Nephron progenitor cell (in vitro differentiated cells): ENCODE data around the gene TGFA.
A peak's percentile ranks its signal among the peaks of the same experiment; 100 is the strongest.

Source experiments
- DNase-seq: peaks from one replicate; pipeline ENCODE4 v3.0.0; 2021
- H3K27ac Mint-ChIP-seq: 2 replicates; pipeline ENCODE4 v1.8.0; 2021; ENCODE audit warnings: mild to moderate bottlenecking, moderate library complexity, mixed read lengths
- H3K27me3 Mint-ChIP-seq: 2 replicates; pipeline ENCODE4 v1.8.0; 2021; ENCODE audit warnings: mild to moderate bottlenecking, low read depth, mixed read lengths; ENCODE audit not compliant: poor library complexity
- H3K36me3 Mint-ChIP-seq: 2 replicates; pipeline ENCODE4 v1.8.0; 2021; ENCODE audit warnings: low read depth, mixed read lengths
- H3K4me1 Mint-ChIP-seq: 2 replicates; pipeline ENCODE4 v1.8.0; 2021; ENCODE audit warnings: mixed read lengths
- H3K4me3 Mint-ChIP-seq: 2 replicates; pipeline ENCODE4 v1.8.0; 2021; ENCODE audit warnings: mild to moderate bottlenecking, moderate library complexity, mixed read lengths
- H3K9me3 Mint-ChIP-seq: 2 replicates; pipeline ENCODE4 v1.8.0; 2021; ENCODE audit warnings: mild to moderate bottlenecking, moderate library complexity, mixed read lengths
- TF ChIP-seq, protein P1 (sequence below): fragments of 200-600 bp; sonication (generic); IDR thresholded peaks from 2 replicates; pipeline ENCODE4 v1.5.0; 2021; ENCODE audit warnings: antibody characterized with exemption

TGFA gene

GRCh38 chr2:70509565-70509964 lies 44.1 kb downstream of the TGFA start:
- Mint-ChIP-seq H3K36me3 (no peaks in the 10 kb centered on the region), H3K4me3 (no peak overlapping the region), H3K27me3 (no peaks in the 10 kb centered on the region), H3K9me3 (no peaks in the 10 kb centered on the region), H3K27ac (no peak overlapping the region), H3K4me1 (peaks cover 77% of the 10 kb centered on the region)
- no peak for DNase-seq
- TF ChIP-seq, protein P1, sequence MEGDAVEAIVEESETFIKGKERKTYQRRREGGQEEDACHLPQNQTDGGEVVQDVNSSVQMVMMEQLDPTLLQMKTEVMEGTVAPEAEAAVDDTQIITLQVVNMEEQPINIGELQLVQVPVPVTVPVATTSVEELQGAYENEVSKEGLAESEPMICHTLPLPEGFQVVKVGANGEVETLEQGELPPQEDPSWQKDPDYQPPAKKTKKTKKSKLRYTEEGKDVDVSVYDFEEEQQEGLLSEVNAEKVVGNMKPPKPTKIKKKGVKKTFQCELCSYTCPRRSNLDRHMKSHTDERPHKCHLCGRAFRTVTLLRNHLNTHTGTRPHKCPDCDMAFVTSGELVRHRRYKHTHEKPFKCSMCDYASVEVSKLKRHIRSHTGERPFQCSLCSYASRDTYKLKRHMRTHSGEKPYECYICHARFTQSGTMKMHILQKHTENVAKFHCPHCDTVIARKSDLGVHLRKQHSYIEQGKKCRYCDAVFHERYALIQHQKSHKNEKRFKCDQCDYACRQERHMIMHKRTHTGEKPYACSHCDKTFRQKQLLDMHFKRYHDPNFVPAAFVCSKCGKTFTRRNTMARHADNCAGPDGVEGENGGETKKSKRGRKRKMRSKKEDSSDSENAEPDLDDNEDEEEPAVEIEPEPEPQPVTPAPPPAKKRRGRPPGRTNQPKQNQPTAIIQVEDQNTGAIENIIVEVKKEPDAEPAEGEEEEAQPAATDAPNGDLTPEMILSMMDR = no peak

DNA sequence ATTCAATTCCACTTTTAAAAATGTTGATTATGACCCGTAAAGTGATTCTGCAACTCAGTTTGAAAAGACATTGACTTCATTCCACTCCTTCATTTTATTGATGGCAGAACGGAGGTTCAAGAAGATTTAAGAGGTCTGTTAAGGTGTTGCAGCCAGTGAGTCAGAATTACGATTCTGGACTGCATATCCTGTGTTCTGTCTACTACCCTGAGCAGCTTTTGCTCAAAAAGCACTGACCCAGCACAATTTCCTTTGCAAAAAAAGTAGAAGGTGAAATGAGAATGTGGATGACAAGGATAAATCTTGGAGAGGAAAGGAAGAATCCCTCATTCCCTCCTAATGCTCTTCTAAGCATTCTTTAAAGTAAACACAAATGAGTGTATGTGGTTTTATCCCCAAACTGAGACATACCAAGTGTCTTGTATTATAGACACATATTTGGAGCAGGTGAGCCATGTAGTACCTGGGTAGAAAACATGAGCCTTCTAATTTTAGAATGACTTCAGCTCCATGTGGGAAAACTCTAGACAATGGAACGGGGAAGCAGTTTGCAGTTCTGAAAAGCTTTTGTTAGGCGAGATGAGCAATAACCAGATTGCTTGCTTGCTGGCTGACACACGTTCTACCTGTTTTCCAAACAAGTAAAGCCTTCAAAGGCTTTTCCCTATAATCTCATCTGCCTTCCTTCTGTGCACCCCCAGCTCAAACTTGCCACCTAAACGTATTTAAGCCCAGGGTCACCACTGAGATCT lies 44.7 kb downstream of the TGFA start:
- Mint-ChIP-seq H3K4me3 (no peak overlapping the region), H3K27me3 (peaks cover 2% of the 10 kb centered on the region), H3K4me1 (peaks cover 71% of the 10 kb centered on the region), H3K36me3 (no peaks in the 10 kb centered on the region), H3K9me3 (no peaks in the 10 kb centered on the region), H3K27ac (peak overlapping the region; percentile 48)
- TF ChIP-seq, protein P1 = no peak
- no peak for DNase-seq

GRCh38 chr2:70505613-70506391 lies 47.8 kb downstream of the TGFA start:
- Mint-ChIP-seq H3K4me1 (peaks cover 58% of the 10 kb centered on the region), H3K27me3 (peaks cover 3% of the 10 kb centered on the region), H3K4me3 (no peak overlapping the region), H3K27ac (peak overlapping the region; percentile 64), H3K36me3 (no peaks in the 10 kb centered on the region), H3K9me3 (no peaks in the 10 kb centered on the region)
- no peak for DNase-seq
- TF ChIP-seq, protein P1 = no peak

DNA sequence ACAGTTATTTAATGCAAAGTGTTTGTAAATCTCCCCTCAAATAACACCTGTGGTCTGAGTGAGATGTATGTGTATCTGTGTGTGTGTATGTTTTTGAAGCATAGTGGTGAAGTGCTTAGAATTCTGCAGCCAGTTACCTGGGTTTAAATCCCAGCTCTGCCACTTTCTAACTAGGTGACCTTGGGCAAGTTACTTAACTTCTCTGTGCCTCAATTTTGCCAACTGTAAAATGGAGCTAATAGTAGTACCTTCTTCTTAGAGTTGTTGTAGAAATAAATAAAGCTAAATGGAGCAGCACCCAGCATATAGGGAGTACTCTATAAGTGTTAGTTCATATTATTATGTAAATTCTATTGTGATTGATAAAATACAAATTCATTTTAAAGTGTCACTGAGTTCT lies 48.9 kb downstream of the TGFA start:
- peaks cover 3% of the 10 kb centered on the region for H3K27me3 Mint-ChIP-seq
- no peak for DNase-seq
- no peak overlapping the region for H3K27ac Mint-ChIP-seq
- H3K4me3 Mint-ChIP-seq = no peak overlapping the region
- TF ChIP-seq, protein P1 = no peak
- H3K4me1 Mint-ChIP-seq = peaks cover 50% of the 10 kb centered on the region
- H3K9me3 Mint-ChIP-seq = no peaks in the 10 kb centered on the region
- H3K36me3 Mint-ChIP-seq = no peaks in the 10 kb centered on the region

GRCh38 chr2:70503896-70504295 lies 49.7 kb downstream of the TGFA start:
- DNase-seq = no peak
- Mint-ChIP-seq H3K4me3 (no peak overlapping the region), H3K27ac (no peak overlapping the region), H3K27me3 (peaks cover 3% of the 10 kb centered on the region), H3K9me3 (peaks cover 7% of the 10 kb centered on the region), H3K4me1 (peaks cover 41% of the 10 kb centered on the region), H3K36me3 (peaks cover 6% of the 10 kb centered on the region)
- TF ChIP-seq, protein P1 = no peak
